OCI-LY1 (cell line): ENCODE measurements around the gene EPHB2.

Experiments
- H2AFZ ChIP-seq: fragments of 200-600 bp; sonication (generic), shearing (Covaris generic); 2 replicates; pipeline ENCODE4 v1.6.0; 2014; ENCODE audit warnings: antibody characterized with exemption, mild to moderate bottlenecking, low read length
- H3F3A ChIP-seq: fragments of 200-600 bp; sonication (generic), shearing (Covaris generic); 2 replicates; pipeline ENCODE4 v1.6.0; 2014; ENCODE audit warnings: mild to moderate bottlenecking, antibody characterized with exemption, low read length, moderate library complexity; ENCODE audit not compliant: insufficient read depth
- H3K27ac ChIP-seq: fragments of 200-600 bp; sonication (generic); 2 replicates; pipeline ENCODE4 v1.5.1; 2014; ENCODE audit warnings: low read length, mixed run types, mild to moderate bottlenecking, low read depth; ENCODE audit not compliant: poor library complexity, severe bottlenecking
- H3K27me3 ChIP-seq: fragments of 200-600 bp; sonication (generic); 2 replicates; pipeline ENCODE4 v1.6.0; 2014; ENCODE audit warnings: antibody characterized with exemption, mild to moderate bottlenecking, low read length, moderate library complexity; ENCODE audit not compliant: insufficient read depth
- H3K36me3 ChIP-seq: fragments of 200-600 bp; sonication (generic); 2 replicates; pipeline ENCODE4 v1.6.1; 2014; ENCODE audit warnings: mild to moderate bottlenecking, antibody characterized with exemption, low read length, moderate library complexity, mixed read lengths; ENCODE audit not compliant: insufficient read depth
- H3K4me1 ChIP-seq: fragments of 200-600 bp; sonication (generic); 2 replicates; pipeline ENCODE4 v1.5.1; 2014; ENCODE audit warnings: mild to moderate bottlenecking, low read length, moderate library complexity; ENCODE audit not compliant: insufficient read depth, severe bottlenecking
- H3K4me2 ChIP-seq: fragments of 200-600 bp; sonication (generic), shearing (Covaris generic); 2 replicates; pipeline ENCODE4 v1.6.1; 2014; ENCODE audit warnings: low read length
- H3K4me3 ChIP-seq: fragments of 200-600 bp; sonication (generic); 2 replicates; pipeline ENCODE4 v1.5.1; 2014; ENCODE audit warnings: low read length, low read depth, mild to moderate bottlenecking, mixed read lengths; ENCODE audit not compliant: poor library complexity, severe bottlenecking
- H3K79me2 ChIP-seq: fragments of 200-600 bp; shearing (Covaris generic); 2 replicates; pipeline ENCODE4 v1.6.1; 2016; ENCODE audit warnings: mixed run types, low read length, mixed read lengths; ENCODE audit not compliant: insufficient read depth
- H3K9ac ChIP-seq: fragments of 200-600 bp; sonication (generic), shearing (Covaris generic); 2 replicates; pipeline ENCODE4 v1.6.1; 2014; ENCODE audit warnings: mild to moderate bottlenecking, low read length, mixed read lengths
- H3K9me2 ChIP-seq: fragments of 200-600 bp; sonication (generic), shearing (Covaris generic); 2 replicates; pipeline ENCODE4 v1.6.1; 2014; ENCODE audit warnings: low read depth, mild to moderate bottlenecking, low read length, mixed read lengths
- H3K9me3 ChIP-seq: fragments of 200-600 bp; shearing (Covaris generic); 2 replicates; pipeline ENCODE4 v1.6.1; 2014; ENCODE audit warnings: low read length, mixed read lengths
- H4K20me1 ChIP-seq: fragments of 200-600 bp; sonication (generic), shearing (Covaris generic); 2 replicates; pipeline ENCODE4 v1.6.0; 2016; ENCODE audit warnings: mild to moderate bottlenecking, low read length; ENCODE audit not compliant: insufficient read depth
- EZH2 ChIP-seq: fragments of 200-600 bp; sonication (generic), shearing (Covaris generic); IDR thresholded peaks from 2 replicates; pipeline ENCODE4 v1.8.0; 2017; ENCODE audit warnings: borderline replicate concordance, mixed run types, mild to moderate bottlenecking, antibody characterized with exemption, low read length, moderate library complexity, mixed read lengths
- TF ChIP-seq, protein P1 (sequence below): fragments of 200-600 bp; sonication (generic), shearing (Covaris generic); IDR thresholded peaks from 2 replicates; pipeline ENCODE4 v1.5.1; 2017; ENCODE audit warnings: mild to moderate bottlenecking, antibody characterized with exemption, low read length, moderate library complexity, mixed read lengths

Gene EPHB2

DNA sequence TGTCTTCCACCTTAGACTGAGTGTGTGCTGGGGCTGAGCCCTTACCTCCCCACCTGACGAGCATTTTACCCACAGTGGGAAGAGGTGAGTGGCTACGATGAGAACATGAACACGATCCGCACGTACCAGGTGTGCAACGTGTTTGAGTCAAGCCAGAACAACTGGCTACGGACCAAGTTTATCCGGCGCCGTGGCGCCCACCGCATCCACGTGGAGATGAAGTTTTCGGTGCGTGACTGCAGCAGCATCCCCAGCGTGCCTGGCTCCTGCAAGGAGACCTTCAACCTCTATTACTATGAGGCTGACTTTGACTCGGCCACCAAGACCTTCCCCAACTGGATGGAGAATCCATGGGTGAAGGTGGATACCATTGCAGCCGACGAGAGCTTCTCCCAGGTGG is 73.7 kb downstream of the EPHB2 start:
- no peak overlapping the region for H3K27ac ChIP-seq
- H3K9ac ChIP-seq, result no peak overlapping the region
- no peaks in the 10 kb centered on the region for H3K36me3 ChIP-seq
- H3K4me1 ChIP-seq, result no peaks in the 10 kb centered on the region
- no peaks in the 10 kb centered on the region; the same call in 1 of the 2 replicates for H3K27me3 ChIP-seq
- no peak overlapping the region for H3K4me3 ChIP-seq
- no peak overlapping the region for H2AFZ ChIP-seq
- H3K79me2 ChIP-seq, result no peaks in the 10 kb centered on the region
- H3K9me2 ChIP-seq, result no peaks in the 10 kb centered on the region
- no peaks in the 10 kb centered on the region for H4K20me1 ChIP-seq
- no peak for TF ChIP-seq EZH2
- TF ChIP-seq, protein P1, sequence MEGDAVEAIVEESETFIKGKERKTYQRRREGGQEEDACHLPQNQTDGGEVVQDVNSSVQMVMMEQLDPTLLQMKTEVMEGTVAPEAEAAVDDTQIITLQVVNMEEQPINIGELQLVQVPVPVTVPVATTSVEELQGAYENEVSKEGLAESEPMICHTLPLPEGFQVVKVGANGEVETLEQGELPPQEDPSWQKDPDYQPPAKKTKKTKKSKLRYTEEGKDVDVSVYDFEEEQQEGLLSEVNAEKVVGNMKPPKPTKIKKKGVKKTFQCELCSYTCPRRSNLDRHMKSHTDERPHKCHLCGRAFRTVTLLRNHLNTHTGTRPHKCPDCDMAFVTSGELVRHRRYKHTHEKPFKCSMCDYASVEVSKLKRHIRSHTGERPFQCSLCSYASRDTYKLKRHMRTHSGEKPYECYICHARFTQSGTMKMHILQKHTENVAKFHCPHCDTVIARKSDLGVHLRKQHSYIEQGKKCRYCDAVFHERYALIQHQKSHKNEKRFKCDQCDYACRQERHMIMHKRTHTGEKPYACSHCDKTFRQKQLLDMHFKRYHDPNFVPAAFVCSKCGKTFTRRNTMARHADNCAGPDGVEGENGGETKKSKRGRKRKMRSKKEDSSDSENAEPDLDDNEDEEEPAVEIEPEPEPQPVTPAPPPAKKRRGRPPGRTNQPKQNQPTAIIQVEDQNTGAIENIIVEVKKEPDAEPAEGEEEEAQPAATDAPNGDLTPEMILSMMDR, result no peak
- H3F3A ChIP-seq, result no peaks in the 10 kb centered on the region
- no peak overlapping the region for H3K4me2 ChIP-seq
- H3K9me3 ChIP-seq, result no peaks in the 10 kb centered on the region

DNA sequence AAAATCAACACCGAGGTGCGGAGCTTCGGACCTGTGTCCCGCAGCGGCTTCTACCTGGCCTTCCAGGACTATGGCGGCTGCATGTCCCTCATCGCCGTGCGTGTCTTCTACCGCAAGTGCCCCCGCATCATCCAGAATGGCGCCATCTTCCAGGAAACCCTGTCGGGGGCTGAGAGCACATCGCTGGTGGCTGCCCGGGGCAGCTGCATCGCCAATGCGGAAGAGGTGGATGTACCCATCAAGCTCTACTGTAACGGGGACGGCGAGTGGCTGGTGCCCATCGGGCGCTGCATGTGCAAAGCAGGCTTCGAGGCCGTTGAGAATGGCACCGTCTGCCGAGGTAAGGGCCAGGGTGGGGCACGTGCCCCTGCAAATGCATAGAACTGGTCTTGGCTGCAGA is 74.1 kb downstream of the EPHB2 start:
- Histone ChIP-seq H4K20me1 (no peaks in the 10 kb centered on the region), H2AFZ (no peak overlapping the region), H3K4me2 (no peak overlapping the region), H3K27me3 (no peaks in the 10 kb centered on the region; the same call in 1 of the 2 replicates), H3K9me3 (no peaks in the 10 kb centered on the region), H3K9ac (no peak overlapping the region), H3K9me2 (no peaks in the 10 kb centered on the region), H3K4me1 (no peaks in the 10 kb centered on the region), H3K27ac (no peak overlapping the region), H3K36me3 (no peaks in the 10 kb centered on the region), H3K4me3 (no peak overlapping the region), H3F3A (no peaks in the 10 kb centered on the region), H3K79me2 (no peaks in the 10 kb centered on the region)
- TF ChIP-seq EZH2, result no peak
- TF ChIP-seq, protein P1, result no peak

DNA sequence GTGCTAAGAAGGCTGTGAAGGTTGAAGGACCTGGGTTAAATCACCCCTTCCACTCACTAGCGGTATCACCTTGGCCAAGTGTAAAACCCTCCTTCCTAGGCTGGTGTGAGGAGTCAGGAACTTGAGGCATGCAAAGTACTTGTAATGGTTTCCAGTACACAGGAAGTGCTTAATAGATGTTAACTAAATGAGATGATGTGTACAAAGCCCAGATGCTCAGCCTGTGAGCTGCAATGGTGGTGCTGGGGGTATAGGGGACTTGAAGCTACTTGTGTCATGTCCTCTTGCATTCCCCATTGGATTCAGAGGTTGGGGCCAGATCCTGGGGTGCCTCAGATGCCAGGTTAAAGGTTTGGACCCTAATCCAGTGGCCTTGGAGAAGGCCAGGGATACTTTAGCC is 75.5 kb downstream of the EPHB2 start:
- Histone ChIP-seq H3K4me3 (no peak overlapping the region), H3K9ac (no peak overlapping the region), H3K4me1 (no peaks in the 10 kb centered on the region), H3K27me3 (no peaks in the 10 kb centered on the region), H3K36me3 (no peaks in the 10 kb centered on the region), H4K20me1 (no peaks in the 10 kb centered on the region), H3K4me2 (no peak overlapping the region), H3F3A (no peaks in the 10 kb centered on the region), H3K9me3 (no peaks in the 10 kb centered on the region), H3K79me2 (no peaks in the 10 kb centered on the region), H2AFZ (no peak overlapping the region), H3K9me2 (no peaks in the 10 kb centered on the region), H3K27ac (no peak overlapping the region)
- TF ChIP-seq, protein P1, result no peak
- no peak for TF ChIP-seq EZH2
